ENCODE data around the gene ABCA9.
A peak's percentile ranks its signal among the peaks of the same experiment; 100 is the strongest.
"Not testable (repeated sequence)": the region's sequence is repeated elsewhere in the genome, so short reads cannot be mapped to it uniquely, and the experiment has no call there.

The ABCA9 gene, protein sequence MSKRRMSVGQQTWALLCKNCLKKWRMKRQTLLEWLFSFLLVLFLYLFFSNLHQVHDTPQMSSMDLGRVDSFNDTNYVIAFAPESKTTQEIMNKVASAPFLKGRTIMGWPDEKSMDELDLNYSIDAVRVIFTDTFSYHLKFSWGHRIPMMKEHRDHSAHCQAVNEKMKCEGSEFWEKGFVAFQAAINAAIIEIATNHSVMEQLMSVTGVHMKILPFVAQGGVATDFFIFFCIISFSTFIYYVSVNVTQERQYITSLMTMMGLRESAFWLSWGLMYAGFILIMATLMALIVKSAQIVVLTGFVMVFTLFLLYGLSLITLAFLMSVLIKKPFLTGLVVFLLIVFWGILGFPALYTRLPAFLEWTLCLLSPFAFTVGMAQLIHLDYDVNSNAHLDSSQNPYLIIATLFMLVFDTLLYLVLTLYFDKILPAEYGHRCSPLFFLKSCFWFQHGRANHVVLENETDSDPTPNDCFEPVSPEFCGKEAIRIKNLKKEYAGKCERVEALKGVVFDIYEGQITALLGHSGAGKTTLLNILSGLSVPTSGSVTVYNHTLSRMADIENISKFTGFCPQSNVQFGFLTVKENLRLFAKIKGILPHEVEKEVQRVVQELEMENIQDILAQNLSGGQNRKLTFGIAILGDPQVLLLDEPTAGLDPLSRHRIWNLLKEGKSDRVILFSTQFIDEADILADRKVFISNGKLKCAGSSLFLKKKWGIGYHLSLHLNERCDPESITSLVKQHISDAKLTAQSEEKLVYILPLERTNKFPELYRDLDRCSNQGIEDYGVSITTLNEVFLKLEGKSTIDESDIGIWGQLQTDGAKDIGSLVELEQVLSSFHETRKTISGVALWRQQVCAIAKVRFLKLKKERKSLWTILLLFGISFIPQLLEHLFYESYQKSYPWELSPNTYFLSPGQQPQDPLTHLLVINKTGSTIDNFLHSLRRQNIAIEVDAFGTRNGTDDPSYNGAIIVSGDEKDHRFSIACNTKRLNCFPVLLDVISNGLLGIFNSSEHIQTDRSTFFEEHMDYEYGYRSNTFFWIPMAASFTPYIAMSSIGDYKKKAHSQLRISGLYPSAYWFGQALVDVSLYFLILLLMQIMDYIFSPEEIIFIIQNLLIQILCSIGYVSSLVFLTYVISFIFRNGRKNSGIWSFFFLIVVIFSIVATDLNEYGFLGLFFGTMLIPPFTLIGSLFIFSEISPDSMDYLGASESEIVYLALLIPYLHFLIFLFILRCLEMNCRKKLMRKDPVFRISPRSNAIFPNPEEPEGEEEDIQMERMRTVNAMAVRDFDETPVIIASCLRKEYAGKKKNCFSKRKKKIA (N-terminal part only)

DNA sequence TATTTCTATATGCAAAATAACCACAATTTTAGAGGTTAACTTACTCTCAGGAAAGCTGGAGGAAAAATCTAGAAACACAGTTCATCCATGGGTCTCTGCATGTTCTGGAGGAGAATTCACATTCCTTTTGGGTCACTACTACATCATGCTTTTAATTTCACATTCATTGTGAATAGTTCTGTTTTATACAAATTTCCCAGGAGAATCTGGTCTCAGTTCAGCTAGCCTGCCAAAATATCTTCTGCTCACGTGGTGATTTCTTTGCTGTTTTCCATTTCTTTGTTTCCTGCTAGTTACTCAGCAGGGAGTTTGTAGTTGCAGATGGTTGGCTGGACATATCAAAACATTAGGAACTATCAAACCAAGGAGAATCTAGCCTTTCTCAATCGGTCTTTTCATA, at the start of gene ABCA9:
TSS of gene ABCA9 (minus strand) at position 106 of the 400 bp plus-strand sequence. CDS start 9,801 bp downstream, outside the sequence.
- no peak for DNase-seq

DNA sequence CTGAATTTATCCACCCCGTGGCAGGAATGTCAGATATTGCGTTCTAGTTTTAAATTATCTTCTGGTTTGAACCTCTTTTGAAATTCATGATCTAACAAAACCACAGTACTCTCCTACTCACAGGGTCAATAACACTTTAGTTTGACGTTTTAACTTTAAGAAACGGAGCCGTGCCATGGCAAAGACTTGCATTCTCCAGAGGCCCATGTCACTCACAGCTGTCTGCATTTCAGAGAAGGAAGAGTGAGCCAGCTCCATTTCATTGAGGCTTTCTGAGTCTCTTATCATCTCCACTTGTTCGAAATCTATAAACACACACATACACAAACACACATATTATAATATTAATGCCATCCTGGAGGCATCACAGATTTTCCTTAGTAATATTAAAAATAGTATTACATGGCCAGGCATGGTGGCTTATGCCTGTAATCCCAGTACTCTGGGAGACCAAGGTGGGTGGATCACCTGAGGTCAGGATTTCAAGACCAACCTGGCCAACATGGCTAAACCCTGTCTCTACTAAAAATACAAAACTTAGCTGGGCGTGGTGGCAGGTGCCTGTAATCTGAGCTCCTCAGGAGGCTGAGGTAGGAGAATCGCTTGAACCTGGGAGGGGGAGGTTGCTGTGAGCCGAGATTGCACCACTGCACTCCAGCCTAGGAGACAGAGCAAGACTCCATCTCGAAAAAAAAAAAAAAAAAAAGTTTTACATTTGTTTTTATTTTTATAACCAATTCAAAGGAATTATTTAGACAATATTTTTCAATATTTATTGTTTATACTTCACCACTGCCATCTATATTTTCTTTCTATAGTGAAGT, 45.4 kb upstream of the ABCA9 start:
- DNase-seq, result no peak

DNA sequence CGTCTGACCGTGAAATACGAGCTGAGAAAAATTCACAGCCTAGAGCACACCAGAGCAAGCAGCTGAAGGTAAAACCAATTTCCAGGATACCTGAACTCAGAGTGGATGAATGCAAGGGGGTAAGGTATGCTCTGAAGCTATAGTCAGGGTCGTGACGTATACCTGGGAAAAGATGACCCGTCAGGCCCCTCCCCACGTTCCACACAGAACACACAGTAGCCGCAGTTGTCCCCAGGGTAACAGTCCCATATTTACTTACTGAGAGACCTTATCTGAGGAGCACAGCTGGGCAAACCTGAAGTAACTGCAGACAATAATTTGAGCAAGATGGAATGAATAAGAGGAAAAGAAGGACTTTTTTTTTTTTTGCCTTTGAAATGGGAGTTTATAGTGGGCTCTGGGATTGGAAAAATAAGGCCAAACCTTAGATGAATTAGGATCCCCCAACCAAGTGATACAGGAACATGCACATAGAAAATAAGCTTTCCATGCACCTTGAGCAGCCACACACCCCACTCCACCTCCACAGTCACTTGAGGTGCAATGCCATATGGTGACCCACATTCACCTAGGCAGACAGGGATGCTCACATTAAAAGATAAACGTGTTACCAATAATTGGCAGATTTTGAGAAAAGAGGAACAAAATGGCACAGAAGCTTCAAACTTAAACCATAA, 43.0 kb upstream of the ABCA9 start:
- DNase-seq, result no peak

DNA sequence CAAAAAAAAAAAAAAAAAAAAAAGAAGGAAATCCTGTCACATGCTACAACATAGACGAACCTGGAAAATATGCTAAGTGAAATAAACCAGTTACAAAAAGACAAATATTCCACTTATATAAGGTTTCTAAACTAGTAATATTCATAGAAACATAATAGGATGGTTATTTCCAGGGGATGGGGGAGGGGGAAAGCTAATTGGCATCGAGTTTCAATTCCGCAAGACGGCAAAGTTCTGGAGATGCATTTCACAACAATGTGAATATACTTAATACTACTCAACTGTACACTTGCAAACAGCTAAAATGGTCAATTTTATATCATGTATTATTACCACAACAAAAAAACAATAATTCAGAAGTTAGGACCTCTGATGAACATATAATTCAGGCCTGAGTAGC, 37.9 kb upstream of the ABCA9 start:
- no peak for DNase-seq

DNA sequence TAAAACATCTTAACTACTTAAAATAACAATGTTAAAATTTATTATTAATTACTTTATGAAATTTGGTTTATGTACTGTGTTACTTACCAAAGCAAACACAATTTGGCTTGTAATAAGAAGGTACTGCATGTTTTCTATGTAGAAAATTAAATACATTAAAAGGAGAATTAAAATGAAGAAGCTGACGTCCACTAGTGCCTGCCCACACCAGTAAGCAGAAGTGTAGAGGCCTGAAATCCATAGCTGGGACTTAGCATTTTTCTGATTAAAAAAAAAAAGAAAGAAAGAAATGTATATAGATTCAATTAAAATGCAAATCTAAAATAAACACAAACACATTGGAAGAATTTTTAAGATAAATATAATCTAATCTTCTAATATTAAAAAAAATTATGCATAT, 35.8 kb upstream of the ABCA9 start:
- no peak for DNase-seq

DNA sequence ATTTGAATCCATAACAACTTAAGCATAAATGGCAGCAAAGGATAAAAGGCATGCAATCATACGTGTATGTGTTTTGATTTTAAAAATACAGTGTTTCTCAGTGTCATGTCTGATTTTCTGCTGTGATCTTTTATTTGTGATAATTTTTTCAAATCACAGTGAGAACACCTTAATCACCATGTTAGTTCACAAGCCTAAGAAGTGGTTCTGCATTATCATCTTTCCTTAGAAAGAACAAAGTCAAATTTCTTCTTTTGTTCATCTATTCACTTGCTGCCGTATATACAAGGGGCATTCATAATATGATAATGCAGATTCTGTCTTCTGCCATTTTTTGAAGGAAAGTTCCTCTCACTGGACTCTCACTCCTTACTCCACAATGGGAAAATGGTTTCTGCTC, 33.3 kb upstream of the ABCA9 start:
- no peak for DNase-seq

DNA sequence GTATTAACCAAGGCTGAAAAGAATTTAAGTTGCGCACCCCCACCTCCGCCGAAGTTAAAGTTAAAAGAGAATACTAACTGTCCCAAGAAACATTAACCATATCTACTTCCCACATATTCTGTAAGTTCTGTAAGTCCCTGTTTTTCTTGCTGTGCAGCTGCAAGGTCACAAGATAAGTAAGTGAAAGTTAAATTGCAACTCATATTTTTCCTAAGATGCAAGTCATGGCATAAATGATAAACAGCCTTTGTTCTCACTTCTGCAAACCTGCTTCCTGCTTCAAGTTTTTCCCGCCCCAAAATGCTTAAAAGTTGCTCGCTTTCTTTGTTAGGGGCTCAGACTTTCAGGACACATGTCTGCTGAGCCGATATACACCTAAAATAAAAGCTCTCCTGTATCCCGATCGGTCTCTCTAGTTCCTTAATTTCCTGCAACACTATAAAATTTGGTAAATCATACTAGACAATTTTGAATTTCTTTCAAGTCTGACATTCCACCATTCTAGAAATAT, 32.6 kb upstream of the ABCA9 start:
- no peak for DNase-seq

DNA sequence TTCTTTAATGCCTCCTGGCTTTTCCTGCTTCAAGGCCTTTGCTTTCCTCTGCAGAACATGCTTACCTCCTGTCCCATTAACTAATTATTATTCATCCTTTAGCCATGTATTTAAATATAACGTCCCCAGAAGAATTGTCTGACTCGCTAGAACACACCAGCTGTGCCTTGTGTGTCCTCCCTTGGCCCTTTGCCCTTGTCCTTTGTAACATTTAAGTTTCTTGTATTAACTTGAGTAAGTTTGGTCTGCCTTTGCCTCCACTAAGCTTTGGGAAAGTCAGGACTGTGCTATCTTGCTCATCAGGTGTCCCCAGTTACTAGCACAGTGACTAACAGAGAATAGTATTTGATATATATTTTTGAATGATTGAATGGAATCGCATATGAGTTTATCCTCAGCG, 29.6 kb upstream of the ABCA9 start:
- DNase-seq, result no peak

DNA sequence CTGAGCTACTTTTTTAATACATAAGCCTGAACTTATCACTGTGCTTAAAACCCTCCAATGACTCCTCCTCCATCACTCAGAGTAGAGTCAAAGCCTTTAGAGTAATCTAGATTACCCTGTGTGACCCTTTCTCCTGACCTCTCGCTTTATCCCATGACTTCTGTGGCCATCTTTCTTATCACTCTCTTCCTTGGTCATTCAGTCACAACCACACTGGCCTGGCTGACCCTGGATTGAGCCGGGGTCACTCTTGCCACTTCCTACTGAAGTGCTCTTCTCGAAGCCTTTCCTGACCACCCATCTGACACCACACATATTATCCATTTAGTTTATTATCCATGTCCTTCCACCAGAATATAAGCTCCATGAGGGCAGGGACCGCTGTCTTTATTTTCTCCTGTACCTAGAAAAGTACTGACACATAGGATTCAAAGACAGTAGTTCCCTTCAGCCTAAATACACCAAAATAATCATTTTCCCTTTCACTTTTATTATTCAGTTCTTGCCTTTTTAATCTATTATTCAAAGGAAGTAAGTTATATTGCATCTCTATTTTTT, 28.0 kb upstream of the ABCA9 start:
- no peak for DNase-seq

DNA sequence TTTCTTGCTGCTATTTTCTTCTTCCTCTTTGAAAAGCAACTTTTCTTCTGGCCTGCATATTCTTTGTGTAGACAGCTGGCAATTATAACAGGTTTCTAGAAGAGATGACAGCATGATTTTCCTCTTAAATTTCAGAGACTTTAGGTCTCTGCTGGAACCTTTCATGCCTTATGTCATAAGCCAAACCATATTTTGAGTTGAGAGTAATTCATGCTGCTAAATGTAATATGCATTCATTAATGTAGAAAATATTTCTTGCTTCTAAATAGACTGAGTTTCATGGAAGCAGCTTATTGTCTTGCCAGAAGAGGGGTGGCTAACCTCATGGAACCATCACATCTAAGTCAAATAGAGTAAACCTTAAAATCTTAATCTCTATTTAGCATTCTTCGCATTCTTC, 25.9 kb upstream of the ABCA9 start:
- DNase-seq, result no peak

DNA sequence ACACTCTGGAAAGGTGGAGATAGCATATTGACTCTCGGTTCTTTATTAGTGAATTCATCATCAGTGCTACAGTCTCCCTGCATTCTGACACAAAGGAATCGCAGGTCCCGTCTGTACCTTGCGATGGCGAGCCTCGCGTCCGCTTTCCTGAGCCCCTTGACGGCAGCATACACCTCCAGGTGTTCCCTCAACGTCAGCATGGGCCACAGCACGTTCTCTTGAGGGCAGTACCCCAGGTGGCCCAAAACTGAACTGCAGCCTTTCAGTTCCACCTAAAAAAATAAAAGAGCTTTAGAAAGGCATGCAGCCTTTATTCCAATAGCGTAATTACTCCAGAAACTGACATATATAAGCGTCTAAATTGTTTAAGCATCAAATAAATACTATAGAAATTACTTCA, 24.2 kb upstream of the ABCA9 start:
- peak; percentile 18 for DNase-seq

DNA sequence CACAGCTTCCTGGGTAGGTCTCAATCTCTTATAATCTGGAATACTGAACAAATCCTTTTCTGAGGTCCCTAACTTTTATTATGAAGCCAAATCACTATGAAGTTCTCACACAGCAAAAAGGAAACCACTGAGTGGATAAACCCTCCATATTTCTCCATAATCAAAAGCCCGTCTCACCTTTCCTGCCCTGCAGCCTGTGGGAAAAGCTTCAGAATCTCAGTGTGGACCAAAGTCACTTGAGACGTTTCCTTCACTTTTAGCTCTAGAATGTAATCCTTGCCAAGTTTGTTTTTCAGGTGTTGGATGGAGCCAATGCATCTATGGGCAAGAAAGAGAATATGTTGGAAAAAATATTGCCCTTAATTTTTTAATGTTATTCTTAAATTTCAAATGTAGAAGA, 22.0 kb upstream of the ABCA9 start:
- no peak for DNase-seq

DNA sequence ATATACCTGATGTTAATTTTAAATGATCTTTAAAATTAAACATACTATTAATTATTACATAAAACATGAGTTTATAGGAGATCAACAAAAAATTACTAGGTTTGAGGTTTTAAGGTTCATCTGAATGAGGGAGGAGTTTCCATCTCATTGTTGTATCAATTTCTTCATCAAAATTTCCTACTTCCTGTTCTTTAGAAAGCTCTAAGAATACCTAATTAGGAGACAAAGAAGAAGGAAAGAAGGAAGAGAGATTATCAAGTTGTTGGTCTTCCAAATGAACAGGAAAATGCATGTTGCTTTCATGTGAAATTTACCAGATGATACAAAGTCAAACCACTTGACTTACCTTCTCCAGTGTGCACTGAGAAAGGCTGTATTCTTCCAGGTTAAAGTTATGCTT, 18.1 kb upstream of the ABCA9 start:
- DNase-seq, result no peak

DNA sequence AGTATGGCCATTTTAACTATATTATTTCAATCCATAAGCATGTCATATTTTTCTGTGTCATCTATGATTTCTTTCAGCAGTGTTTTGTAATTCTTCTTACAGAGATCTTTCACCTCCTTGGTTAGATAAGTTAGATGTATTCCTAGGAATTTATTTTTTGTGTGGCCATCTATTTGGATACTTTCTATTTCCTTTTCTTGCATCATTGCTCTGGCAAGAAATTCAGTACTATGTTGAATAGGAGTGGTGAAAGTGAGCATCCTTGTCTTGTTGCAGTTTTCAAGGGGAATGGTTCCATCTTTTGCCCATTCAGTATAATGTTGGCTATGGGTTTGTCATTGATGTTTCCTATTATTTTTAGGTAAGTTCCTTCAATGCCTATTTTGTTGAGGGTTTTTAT, 15.1 kb upstream of the ABCA9 start:
- DNase-seq, result no peak

DNA sequence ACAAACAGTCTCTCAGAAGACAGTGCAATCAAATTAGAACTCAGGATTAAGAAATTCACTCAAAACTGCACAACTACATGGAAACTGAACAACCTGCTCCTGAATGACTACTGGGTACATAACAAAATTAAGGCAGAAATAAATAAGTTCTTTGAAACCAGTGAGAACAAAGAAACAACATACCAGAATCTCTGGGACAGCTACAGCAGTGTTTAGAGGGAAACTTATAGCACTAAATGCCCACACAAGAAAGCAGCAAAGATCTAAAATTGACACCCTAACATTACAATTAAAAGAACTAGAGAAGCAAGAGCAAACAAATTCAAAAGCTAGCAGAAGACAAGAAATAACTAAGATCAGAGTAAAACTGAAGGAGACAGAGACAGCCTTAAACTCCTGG, 12.7 kb upstream of the ABCA9 start:
- DNase-seq, result not testable (repeated sequence)

DNA sequence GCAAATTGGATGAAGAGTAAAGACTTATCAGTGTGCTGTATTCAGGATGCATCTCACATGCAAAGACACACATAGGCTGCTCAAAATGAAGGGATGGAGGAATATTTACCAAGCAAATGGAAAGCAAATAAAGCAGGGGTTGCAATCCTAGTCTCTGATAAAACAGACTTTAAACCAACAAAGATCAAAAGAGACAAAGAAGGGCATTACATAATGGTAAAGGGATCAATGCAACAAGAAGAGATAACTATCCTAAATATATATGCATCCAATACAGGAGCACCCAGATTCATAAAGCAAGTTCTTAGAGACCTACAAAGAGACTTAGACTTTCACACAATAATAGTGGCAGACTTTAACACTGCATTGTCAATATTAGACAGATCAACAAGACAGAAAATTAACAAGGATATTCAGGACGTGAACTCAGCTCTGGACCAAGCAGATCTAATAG, 12.1 kb upstream of the ABCA9 start:
- not testable (repeated sequence) for DNase-seq

DNA sequence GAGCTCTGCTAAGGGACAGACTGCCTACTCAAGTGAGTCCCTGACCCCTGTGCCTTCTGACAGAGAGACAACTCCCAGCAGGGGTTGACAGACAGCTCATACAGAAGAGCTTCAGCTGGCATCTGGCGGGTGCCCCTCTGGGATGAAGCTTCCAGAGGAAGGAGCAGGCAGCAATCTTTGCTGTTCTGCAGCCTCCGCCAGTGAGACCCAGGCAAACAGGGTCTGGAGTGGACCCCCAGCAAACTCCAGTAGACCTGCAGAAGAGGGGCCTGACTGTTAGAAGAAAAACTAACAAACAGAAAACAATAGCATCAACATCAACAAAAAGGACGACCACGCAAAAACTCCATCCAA, 10.5 kb upstream of the ABCA9 start:
- DNase-seq, result not testable (repeated sequence)

DNA sequence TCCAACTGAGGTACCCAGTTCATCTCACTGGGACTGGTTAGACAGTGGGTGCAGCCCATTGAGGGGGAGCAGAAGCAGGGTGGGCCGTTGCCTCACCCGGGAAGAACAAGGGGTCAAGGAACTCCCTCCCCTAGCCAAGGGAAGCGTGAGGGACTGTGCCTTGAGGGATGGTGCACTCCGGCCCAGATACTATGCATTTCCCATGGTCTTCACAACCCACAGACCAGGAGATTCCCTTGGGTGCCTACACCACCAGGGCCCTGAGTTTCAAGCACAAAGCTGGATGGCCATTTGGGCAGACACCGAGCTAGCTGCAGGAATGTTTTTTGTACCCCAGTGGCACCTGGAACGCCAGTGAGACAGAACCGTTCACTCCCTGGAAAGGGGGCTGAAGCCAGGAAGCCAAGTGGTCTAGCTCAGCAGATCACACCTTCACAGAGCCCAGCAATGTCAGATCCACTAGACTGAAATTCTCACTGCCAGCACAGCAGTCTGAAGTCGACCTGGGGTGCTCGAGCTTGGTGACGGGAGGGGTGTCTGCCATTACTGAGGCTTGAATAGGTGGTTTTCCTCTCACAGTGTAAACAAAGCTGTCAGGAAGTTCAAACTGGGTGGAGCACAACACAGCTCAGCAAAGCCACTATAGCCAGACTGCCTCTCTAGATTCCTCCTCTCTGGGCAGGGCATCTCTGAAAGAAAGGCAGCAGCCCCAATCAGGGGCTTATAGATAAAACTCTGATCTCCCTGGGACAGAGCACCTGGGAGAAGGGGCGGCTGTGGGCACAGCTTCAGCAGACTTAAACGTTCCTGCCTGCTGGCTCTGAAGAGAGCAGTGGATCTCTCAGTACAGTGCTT, 9.9 kb upstream of the ABCA9 start:
- DNase-seq, result not testable (repeated sequence)

DNA sequence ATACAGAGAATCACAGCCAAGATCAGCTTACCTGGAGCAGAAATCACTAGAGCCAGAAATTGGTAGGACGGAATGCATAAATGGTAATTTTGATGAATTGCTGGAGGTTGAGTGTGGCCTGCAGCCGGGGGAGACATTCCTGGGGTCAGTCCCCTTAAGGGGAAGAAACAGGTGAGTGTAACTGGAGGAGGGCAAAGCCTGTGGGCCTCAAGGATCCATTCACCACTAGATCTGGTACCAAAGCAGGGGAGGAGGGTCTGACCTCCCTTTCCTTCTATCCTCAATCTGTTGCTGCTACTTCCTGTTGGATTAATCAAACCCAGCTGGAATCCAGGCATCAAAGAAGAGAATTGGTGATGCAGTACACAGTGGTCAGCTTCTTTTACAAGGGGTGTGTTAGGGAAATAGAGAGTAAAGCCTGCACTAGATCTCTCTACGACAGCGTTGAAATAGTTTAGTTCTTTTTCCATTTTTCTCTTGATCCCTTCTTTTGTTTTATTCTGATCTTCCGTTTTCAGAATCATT, 8.6 kb upstream of the ABCA9 start:
- DNase-seq, result no peak

Data from NCI-H526 treated with DMSO at 0.1 percent for 48 hours (cell line).